ENCODE data around the gene RPS6KB2.

GRCh38 chr11:67453816-67454732 lies 25.8 kb downstream of the RPS6KB2 start:
- no peak for TF ChIP-seq EZH2 (IDR thresholded peaks at IDR 0.05; ENCODE audit: low read length, unreplicated experiment)
- no peak for TF ChIP-seq CTCF (conservative IDR thresholded peaks at IDR 0.05; ENCODE audit: low read depth, low read length)
- TF ChIP-seq EZH2phosphoT487 (IDR thresholded peaks at IDR 0.05; ENCODE audit: borderline replicate concordance, low read length): no peak

Measured in PC-3 (cell line).